CD4-positive, alpha-beta T cell treated with Interleukin-4 for 4 hours (primary cell): Measurements from ENCODE around the gene PRKCE.
A peak's percentile ranks its signal among the peaks of the same experiment; 100 is the strongest.

Source experiments
- DNase-seq: peaks from one replicate; pipeline ENCODE4 v3.0.0-alpha.2; 2020

The PRKCE gene

GRCh38 chr2:46163804-46164528 is 512.5 kb downstream of the PRKCE start:
- DNase-seq: no peak

- DNase-seq: no peak
These were observed 513.2 kb downstream of the PRKCE start for GRCh38 chr2:46164529-46165301.

- DNase-seq: no peak
These were observed 514.4 kb downstream of the PRKCE start for GRCh38 chr2:46165916-46166315.

GRCh38 chr2:46167406-46167805 is 515.9 kb downstream of the PRKCE start:
- no peak for DNase-seq

- no peak for DNase-seq
These were observed 516.4 kb downstream of the PRKCE start for GRCh38 chr2:46167924-46168323.

GRCh38 chr2:46169467-46169866 is 518.0 kb downstream of the PRKCE start:
- DNase-seq: no peak

GRCh38 chr2:46170026-46170425 is 518.6 kb downstream of the PRKCE start:
- no peak for DNase-seq

GRCh38 chr2:46170611-46171350 is 519.3 kb downstream of the PRKCE start:
- DNase-seq: no peak

- no peak for DNase-seq
These were observed 520.0 kb downstream of the PRKCE start for GRCh38 chr2:46171411-46171953.

GRCh38 chr2:46171996-46172546 is 520.6 kb downstream of the PRKCE start:
- no peak for DNase-seq

GRCh38 chr2:46173030-46173429 is 521.6 kb downstream of the PRKCE start:
- no peak for DNase-seq

- DNase-seq: no peak
These were observed 522.3 kb downstream of the PRKCE start for GRCh38 chr2:46173636-46174250.

GRCh38 chr2:46174345-46175170 is 523.1 kb downstream of the PRKCE start:
- DNase-seq: no peak

GRCh38 chr2:46175419-46175818 is 523.9 kb downstream of the PRKCE start:
- no peak for DNase-seq

- DNase-seq: no peak
These were observed 526.1 kb downstream of the PRKCE start for GRCh38 chr2:46177461-46178089.

- DNase-seq: peak; percentile 28
These were observed 527.7 kb downstream of the PRKCE start for GRCh38 chr2:46179037-46179621.

- no peak for DNase-seq
These were observed 528.7 kb downstream of the PRKCE start for GRCh38 chr2:46180189-46180588.

GRCh38 chr2:46181306-46181705 is 529.8 kb downstream of the PRKCE start:
- DNase-seq: no peak

GRCh38 chr2:46181789-46182530 is 530.5 kb downstream of the PRKCE start:
- no peak for DNase-seq

GRCh38 chr2:46183426-46183825 is 532.0 kb downstream of the PRKCE start:
- no peak for DNase-seq
